NCI-H446 treated with DMSO at 0.1 percent for 48 hours (cell line): Measurements from ENCODE around the gene SELENOO.

Experiments
- DNase-seq: peaks from one replicate; lab custom pipeline; 2025; lab: John Stamatoyannopoulos, UW

Gene SELENOO

GRCh38 chr22:50173311-50173982, 27.4 kb upstream of the SELENOO start:
- no peak for DNase-seq

- DNase-seq = no peak
Measured at GRCh38 chr22:50173983-50174355, 26.8 kb upstream of the SELENOO start.

GRCh38 chr22:50174382-50175190, 26.2 kb upstream of the SELENOO start:
- DNase-seq = no peak

DNA sequence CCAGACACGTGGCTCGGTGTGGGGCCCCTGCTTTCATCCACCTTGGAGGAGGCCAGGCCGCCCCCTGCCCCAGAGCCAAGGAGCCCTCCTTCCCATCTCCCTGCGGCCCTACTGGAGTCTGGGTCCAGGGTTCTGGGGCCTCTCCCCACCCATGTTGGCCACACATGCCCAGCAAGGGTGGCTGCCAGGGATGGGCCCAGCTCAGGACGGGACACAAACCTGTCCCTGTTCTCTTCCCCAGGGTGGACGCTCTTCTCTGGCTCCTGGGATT, 25.7 kb upstream of the SELENOO start:
- DNase-seq = no peak

- DNase-seq = no peak
Measured at GRCh38 chr22:50175921-50176849, 24.6 kb upstream of the SELENOO start.

GRCh38 chr22:50176850-50177536, 23.8 kb upstream of the SELENOO start:
- no peak for DNase-seq

GRCh38 chr22:50177537-50178470, 23.0 kb upstream of the SELENOO start:
- DNase-seq = no peak

- DNase-seq = no peak
Measured at GRCh38 chr22:50178471-50178864, 22.3 kb upstream of the SELENOO start.

DNA sequence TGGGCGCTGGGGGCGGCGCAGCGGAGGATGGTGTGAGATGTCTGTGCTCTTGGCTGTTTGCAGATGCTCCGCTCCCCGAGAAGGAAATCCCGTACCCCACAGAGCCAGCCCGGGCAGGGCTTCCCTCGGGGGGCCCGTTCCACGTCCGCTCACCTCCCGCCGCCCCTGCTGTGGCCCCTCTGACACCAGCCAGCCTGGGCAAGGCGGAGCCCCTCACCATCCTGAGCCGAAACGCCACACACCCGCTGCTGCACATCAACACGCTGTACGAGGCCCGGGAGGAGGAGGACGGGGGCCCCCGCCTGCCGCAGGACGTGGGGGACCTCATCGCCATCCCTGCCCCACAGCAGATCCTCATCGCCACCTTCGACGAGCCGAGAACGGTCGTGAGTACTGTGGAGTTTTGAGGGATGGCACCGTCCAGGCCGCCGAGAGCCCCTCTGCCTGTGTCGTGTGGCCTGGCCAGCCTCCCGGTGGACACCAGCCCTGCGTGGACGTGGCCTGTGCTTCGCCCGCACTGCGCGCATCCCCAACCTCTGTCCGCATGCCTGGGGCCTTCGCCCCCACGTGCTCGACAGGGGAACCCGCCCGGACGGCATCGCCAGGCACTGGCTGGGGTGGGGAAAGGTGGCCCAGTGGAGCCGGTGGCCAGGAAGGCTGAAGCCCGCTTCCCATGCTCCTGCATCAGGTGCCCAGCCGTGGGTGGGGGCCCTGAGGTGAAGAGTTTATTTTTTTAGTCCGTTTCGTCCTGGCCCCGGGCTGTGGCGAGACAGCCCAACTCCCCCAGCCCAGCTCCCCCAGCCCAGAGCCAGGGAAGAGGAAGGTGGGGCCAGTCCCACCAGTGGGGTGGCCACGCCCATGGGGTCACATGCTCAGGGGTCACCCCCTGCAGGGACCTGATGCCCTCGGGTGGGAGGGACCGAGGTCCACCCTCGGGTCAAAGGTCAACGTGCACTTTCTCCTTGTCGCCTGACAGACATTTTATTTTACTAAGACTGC, 21.6 kb upstream of the SELENOO start:
- no peak for DNase-seq

DNA sequence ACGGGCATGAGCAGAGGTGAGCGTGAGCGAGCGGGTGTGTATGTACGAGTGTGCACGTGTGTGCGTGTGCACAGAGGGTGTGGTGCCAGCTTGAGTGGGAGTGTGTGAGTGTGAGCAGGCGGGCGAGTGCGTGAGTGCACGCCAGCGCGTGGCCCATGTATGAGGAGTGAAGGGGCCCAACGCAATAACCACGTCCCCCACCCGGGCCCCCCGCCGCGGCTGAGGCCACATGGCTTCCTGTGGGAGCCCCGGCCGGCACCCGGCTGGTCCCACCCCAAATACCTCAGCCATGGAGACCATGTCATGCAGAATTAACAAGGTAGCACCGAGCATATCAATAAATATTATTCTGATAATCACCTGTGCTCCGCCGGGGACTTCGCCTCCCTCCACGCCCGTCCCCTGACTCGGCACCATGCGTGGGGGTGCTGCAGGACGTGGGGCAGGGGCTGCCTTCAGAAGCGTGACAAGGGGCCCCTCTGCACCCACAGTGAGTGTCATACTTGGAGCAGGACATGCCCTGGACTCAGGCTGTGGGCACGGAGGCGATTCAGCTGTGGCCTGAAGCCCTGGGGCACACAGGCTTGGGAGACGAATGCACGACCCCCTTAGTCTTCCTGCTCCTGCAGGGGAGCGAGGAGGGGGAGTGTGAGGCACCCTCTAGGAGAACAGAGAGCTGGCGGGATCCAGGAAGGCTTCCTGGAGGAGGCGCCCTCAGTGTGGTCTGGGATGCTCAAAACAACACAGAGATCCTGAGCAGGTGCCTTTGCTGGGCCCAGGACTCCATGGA, 20.7 kb upstream of the SELENOO start:
- no peak for DNase-seq

DNA sequence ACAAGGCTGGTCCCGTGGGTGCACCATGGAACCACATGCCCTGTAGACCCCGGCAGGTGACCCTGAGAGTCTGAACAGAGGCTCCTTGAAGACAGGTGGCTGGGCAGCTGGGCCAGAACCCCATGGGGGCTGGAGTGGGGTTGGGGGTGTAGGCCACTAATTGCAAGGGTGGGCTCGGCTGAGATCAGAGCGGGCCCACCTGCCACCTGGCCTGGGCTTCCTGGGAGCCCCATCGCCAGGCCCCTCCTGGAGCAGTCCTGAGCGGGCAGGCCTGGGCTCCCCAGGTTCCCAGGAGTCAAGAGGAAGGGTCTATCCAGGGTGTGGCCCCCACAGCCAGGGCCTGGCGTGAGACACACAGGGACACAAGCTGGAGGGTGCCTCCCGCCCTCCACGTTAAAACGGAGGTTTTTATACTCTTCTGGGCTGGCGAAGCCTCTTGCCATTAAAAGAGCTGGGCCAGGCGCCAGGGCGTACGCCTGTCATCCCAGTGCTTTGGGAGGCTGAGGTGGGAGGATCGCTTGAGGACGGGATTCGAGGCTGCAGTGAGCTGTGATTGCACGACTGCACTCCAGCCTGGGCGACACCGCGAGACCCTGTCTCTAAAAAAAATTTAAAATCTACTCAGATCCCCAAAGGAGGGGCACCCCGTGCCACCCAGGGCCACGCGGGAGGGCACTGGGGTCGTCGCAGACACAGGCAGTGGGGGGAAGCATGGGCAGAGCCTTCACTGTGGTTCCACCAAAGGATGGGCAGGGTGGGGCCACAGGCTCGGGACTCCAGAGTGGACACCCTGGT, 19.9 kb upstream of the SELENOO start:
- DNase-seq = no peak

- DNase-seq = no peak
Measured at GRCh38 chr22:50182176-50183081, 18.4 kb upstream of the SELENOO start.

DNA sequence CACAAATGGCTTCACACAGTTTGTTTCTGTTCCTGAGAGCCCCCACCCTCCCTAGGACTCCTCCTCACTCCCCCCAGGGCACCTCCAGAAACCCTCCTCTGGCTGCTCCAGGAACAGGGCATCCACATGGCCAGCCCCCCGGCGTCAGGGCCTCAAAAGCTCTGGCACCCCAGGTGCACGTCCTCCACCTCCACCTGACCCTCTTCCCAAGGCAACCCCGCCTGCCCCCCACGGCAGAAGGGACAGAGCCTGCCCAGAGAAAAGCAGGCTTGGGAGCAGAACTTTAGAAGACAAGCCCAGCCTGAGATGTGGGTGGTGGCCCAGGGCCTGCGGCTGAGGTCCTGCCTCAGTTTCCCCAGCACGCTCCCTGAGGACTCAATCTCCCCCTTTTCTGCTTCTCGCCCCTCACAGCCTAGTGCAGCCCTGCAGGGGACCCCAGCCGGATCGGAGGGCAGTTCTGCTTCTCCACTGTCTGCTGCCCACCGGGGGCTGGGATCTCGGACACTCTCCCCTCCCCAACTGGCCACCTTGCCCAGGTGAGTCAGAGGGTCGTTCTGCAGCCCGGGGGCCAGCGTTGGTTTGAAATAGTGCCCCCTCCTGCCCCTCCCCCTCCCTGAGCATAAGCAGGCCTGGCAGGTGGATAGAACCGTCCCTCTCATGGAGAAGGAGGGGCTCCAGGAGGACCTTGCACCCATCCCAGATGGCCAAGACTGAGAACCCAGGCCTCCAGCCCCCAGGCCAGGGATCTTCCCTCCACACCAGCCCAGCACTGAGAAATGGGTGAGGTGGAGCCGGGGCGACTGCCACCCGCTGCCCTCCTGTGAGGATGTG, 17.5 kb upstream of the SELENOO start:
- no peak for DNase-seq

DNA sequence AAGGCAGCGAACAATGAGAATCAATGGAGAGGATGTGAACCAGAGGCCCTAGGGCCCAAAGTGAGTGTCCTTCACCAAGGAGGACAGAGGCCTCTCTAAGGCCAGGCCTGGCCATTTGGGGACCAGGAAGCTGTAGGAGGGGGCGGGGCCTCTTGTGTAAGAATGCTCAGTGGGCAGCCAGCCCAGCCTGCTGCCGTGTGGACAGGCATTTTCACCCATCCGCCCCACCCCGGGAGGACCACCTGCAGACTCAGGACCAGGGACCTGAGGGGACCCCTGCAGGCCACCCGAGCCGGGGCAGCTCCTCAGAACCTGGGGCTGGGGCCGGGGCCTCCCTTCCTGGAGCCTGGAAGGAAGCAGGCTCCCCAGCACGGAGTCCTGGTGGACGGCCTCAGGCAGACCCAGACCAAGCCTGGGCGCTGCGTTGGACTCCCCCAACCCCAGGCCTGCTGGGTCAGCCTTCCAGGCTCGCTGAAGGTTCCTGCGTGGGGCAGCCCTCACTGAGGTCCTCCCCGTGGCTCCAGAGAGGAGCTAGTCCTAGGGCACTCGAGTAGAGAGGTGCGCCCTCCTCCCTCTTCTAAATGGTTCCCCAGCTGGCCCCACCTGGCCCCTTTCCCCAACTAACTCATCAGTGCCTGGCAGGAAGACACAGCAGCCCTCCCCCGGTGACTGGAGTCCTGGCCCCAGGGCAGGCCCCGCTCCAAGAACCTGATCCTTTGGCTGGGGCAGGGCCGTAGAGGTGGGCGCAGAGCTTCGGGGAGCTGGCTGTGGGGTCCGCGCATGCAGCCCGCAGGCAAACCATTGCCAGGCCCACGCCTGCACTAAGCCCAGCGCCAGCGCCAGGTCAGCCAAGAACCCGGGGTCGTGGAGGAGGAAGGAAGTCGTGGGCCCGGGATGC, 16.6 kb upstream of the SELENOO start:
- no peak for DNase-seq

DNA sequence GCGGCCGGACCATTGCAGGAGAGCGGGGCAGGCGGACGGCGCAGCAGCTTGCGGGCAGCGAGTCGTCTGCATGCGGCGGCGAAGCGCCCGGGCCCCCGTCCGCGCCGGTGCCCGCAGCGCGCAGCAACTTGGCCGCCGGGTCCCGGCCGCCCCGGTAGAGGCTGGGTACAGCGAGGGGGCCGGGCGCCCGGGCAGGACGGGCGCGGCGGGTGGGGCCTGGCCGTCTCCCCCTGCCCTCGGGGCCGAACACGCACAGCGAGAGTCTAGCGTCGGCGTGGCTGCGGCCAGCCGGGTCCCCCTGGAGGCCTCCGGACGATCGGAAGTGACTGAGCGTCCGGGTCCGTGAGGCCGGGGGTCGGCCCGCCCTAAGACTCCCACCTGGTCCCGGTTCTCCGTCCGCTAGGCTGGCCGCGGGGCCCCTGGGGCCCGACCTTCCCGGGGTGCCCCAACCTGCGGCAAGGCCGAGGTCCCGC, 15.9 kb upstream of the SELENOO start:
- DNase-seq = no peak
